ENCODE measurements around the gene SARM1.
A peak's percentile ranks its signal among the peaks of the same experiment; 100 is the strongest.

SARM1 gene

GRCh38 chr17:28330671-28331070 is 40.8 kb upstream of the SARM1 start:
- ATAC-seq (ENCODE audit: low read depth) = no peak
- Histone ChIP-seq H3K4me1 (ENCODE audit: insufficient read depth, poor library complexity, severe bottlenecking) (no peaks in the 10 kb centered on the region), H3K36me3 (ENCODE audit: low read depth) (peaks cover 40% of the 10 kb centered on the region), H3K4me3 (ENCODE audit: severe bottlenecking) (no peak overlapping the region), H3K9me3 (ENCODE audit: severe bottlenecking) (no peaks in the 10 kb centered on the region), H3K27me3 (ENCODE audit: insufficient read depth, poor library complexity, severe bottlenecking) (no peaks in the 10 kb centered on the region), H3K27ac (ENCODE audit: poor library complexity, severe bottlenecking) (no peak overlapping the region)
- TF ChIP-seq CTCF (IDR thresholded peaks at IDR 0.05; ENCODE audit: poor library complexity, severe bottlenecking) = no peak
- DNase-seq (ENCODE audit: low spot score) = no peak

- DNase-seq (ENCODE audit: low spot score) (no peak), ATAC-seq (ENCODE audit: low read depth) (no peak)
- no peak overlapping the region for H3K4me3 ChIP-seq (ENCODE audit: severe bottlenecking)
- H3K27ac ChIP-seq (ENCODE audit: poor library complexity, severe bottlenecking) = no peak overlapping the region
- no peaks in the 10 kb centered on the region for H3K27me3 ChIP-seq (ENCODE audit: insufficient read depth, poor library complexity, severe bottlenecking)
- no peak for TF ChIP-seq CTCF (IDR thresholded peaks at IDR 0.05; ENCODE audit: poor library complexity, severe bottlenecking)
- peaks cover 3% of the 10 kb centered on the region for H3K4me1 ChIP-seq (ENCODE audit: insufficient read depth, poor library complexity, severe bottlenecking)
- peaks cover 27% of the 10 kb centered on the region for H3K36me3 ChIP-seq (ENCODE audit: low read depth)
- no peaks in the 10 kb centered on the region for H3K9me3 ChIP-seq (ENCODE audit: severe bottlenecking)
Measured at GRCh38 chr17:28331891-28332420, 39.5 kb upstream of the SARM1 start.

GRCh38 chr17:28333083-28333746 is 38.3 kb upstream of the SARM1 start:
- Histone ChIP-seq H3K4me3 (ENCODE audit: severe bottlenecking) (no peak overlapping the region), H3K27ac (ENCODE audit: poor library complexity, severe bottlenecking) (no peak overlapping the region), H3K27me3 (ENCODE audit: insufficient read depth, poor library complexity, severe bottlenecking) (no peaks in the 10 kb centered on the region), H3K36me3 (ENCODE audit: low read depth) (peaks cover 32% of the 10 kb centered on the region), H3K4me1 (ENCODE audit: insufficient read depth, poor library complexity, severe bottlenecking) (peaks cover 16% of the 10 kb centered on the region), H3K9me3 (ENCODE audit: severe bottlenecking) (no peaks in the 10 kb centered on the region)
- DNase-seq (ENCODE audit: low spot score) (no peak), ATAC-seq (ENCODE audit: low read depth) (no peak)
- no peak for TF ChIP-seq CTCF (IDR thresholded peaks at IDR 0.05; ENCODE audit: poor library complexity, severe bottlenecking)

- H3K27me3 ChIP-seq (ENCODE audit: insufficient read depth, poor library complexity, severe bottlenecking) = no peaks in the 10 kb centered on the region
- peaks cover 20% of the 10 kb centered on the region for H3K4me1 ChIP-seq (ENCODE audit: insufficient read depth, poor library complexity, severe bottlenecking)
- H3K36me3 ChIP-seq (ENCODE audit: low read depth) = peaks cover 25% of the 10 kb centered on the region
- no peak for TF ChIP-seq CTCF (IDR thresholded peaks at IDR 0.05; ENCODE audit: poor library complexity, severe bottlenecking)
- H3K27ac ChIP-seq (ENCODE audit: poor library complexity, severe bottlenecking) = no peak overlapping the region
- no peaks in the 10 kb centered on the region for H3K9me3 ChIP-seq (ENCODE audit: severe bottlenecking)
- H3K4me3 ChIP-seq (ENCODE audit: severe bottlenecking) = peak overlapping the region; percentile 74
- DNase-seq (ENCODE audit: low spot score) (no peak), ATAC-seq (ENCODE audit: low read depth) (no peak)
Measured at GRCh38 chr17:28334171-28334570, 37.3 kb upstream of the SARM1 start.

GRCh38 chr17:28334666-28335200 is 36.8 kb upstream of the SARM1 start:
- no peak for ATAC-seq (ENCODE audit: low read depth)
- no peak for DNase-seq (ENCODE audit: low spot score)
- Histone ChIP-seq H3K36me3 (ENCODE audit: low read depth) (peaks cover 25% of the 10 kb centered on the region), H3K4me1 (ENCODE audit: insufficient read depth, poor library complexity, severe bottlenecking) (peaks cover 20% of the 10 kb centered on the region), H3K9me3 (ENCODE audit: severe bottlenecking) (no peaks in the 10 kb centered on the region), H3K4me3 (ENCODE audit: severe bottlenecking) (peak overlapping the region; percentile 74), H3K27ac (ENCODE audit: poor library complexity, severe bottlenecking) (peak overlapping the region; percentile 89), H3K27me3 (ENCODE audit: insufficient read depth, poor library complexity, severe bottlenecking) (no peaks in the 10 kb centered on the region)
- no peak for TF ChIP-seq CTCF (IDR thresholded peaks at IDR 0.05; ENCODE audit: poor library complexity, severe bottlenecking)

Data from RWPE2 (cell line).